GM11168 (cell line): ENCODE results near the gene RARG.
"Not testable (repeated sequence)": the region's sequence is repeated elsewhere in the genome, so short reads cannot be mapped to it uniquely, and the experiment has no call there.

Source experiments
- in situ Hi-C: fragments of 300-500 bp; cut with MboI; formaldehyde crosslinking; loops from one replicate; pipeline ENCODE4 v1.12.0; 2022; ENCODE audit warnings: low sequenced_read_pairs; ENCODE audit not compliant: unreplicated experiment

Gene RARG

DNA sequence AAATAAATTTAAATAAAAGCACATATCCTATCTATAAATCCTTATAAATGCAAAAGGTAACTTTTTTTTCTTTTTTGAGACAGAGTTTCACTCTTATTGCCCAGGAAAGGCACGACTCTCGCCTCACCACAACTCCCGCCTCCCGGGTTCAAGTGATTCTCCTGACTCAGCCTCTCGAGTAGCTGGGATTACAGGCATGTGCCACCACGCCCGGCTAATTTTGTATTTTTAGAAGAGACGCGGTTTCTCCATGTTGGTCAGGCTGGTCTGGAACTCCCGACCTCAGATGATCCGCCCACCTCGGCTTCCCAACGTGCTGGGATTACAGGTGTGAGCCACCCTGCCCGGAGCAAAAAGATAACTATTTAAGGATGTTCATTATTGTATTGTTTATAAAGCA, 53.2 kb downstream of the RARG start:
- in situ Hi-C loops = not testable (repeated sequence)

DNA sequence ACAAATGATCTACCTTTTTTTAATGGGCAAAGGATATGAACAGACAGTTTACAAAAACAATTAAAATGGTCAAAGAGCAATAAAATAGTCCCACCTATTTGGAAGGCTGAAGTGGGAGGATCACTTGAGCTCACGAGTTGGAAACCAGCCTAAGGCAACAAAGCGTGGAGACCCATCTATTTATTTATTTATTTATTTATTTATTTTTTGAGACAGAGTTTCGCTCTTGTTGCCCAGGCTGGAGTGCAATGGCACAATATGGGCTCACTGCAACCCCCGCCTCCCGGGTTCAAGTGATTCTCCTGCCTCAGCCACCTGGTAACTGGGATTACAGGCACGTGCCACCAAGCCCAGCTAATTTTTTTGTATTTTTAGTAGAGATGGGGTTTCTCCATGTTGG, 54.6 kb downstream of the RARG start:
- in situ Hi-C loops = not testable (repeated sequence)

DNA sequence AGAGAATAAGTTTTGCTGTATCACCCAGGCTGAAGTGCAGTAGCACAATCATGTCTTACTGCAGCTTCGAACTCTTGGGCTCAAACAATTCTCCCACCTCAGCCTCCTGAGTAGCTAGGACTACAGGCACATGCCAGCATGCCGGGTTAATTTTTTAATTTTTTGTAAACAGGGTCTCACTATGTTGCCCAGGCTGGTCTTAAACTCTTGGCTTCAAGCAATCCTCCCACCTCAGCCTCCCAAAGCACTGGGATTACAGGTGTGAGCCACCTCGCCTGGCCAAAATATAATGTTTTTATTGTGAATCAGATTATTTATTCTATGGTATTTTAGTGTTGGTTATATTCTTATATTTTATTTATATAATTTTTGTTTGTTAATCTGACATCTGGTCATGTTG, 55.3 kb downstream of the RARG start:
- in situ Hi-C loops = no loop called here

DNA sequence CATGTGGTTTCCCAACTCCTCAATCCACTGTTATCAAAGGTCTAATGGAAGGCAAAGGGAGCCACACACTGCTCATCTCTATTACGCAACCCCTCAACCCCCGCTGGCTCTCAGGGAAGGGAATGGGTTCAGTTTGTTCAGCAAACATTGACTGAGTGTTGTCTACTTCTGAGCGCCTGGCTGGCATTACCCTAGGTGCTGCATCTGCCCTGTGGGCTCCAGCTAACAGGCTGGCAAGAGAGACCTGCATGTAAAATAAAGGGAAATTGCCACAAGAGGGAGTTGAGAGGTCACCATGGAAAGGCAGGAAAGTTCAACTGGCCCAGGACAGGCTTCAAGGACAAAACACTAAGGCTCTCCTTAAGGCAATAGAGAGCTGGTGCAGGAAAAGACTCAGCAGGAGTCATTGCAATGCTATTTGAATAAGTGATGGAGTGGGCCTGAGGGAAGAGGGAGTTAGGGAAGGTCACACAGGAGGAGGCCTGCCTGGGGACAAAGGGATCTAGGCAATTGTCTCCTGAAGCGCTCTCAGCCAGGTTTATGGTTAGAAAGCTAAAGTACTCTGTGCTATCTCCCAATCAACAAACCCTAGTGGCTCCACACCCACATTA, 57.0 kb downstream of the RARG start:
- in situ Hi-C loops = no loop called here

DNA sequence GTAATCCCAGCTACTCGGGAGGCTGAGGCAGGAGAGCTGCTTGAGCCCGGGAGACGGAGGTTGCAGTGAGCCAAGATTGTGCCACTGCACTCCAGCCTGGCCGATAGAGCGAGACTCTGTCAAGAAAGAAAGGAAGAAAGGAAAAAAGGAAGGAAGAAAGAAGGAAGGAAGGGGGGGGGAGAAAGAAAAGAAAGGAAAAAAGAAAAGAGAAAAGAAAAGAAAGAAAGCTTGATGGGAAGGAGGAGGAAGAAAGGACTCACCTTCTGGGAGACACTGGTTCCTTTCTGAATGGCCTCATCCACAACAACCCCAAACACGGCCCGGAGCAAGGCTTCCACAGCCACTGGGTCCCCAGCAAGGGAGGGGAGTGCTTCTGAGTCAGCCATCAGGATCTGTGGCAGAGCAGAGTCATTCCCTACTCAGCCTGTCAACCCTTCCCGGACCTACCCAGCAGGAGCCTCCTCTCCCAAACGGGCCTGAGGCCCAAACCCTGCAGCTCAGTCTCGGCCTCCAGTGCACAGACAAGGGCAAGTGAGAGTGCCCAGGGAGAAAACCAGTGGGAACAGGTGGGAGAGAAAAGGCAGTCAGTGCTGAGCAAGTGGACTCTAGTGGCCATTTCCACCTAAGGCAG, 58.8 kb downstream of the RARG start:
- in situ Hi-C loops = no loop called here

DNA sequence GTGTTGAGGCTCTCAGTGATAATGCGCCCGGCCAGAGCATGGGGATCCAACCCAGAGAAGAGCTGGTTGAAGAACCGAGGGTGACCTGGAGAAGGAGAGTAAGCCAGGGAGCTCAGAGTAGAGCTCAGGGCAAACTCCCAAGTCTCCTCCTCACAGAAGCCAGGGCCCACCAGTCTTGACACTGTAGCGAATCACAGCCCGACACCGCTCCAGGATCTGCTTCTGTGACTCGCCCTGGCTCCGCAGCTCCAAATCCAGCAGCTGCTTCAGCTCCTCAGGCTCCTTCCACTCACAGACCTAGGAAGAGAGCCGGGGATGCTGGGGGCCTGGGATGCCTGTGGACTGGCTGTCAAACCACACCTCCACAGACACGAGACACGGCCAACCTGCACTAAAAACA, 59.7 kb downstream of the RARG start:
- in situ Hi-C loops = no loop called here

DNA sequence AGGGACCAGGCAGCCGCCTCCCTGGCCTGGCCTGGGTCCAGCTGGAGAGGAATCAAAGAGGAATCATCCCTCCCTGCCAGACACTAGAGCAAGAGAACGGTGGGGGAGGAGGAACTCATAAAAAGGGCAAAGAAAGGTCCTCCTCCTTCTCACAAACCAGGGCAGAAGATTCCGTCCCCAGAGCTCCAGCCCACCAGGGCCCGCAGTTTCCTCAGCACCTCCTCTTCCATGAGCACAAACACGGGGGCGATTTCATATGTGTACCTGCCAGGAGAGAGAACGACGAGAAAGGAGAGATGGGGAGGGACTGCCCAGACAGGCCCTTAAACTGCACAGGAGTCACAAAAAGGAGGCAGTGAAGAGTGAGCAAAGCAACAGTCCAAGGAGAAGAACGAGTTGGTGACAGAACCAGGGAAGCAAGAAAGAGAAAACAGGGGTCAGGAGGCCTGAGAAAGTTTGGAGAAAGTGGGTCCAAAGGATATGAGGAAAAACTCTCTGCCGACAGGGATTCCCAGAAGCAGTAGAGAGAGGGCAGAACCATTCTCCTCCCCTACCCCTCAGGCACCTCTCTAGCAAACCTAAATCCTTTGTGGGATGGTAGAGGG, 60.2 kb downstream of the RARG start:
- in situ Hi-C loops = no loop called here

DNA sequence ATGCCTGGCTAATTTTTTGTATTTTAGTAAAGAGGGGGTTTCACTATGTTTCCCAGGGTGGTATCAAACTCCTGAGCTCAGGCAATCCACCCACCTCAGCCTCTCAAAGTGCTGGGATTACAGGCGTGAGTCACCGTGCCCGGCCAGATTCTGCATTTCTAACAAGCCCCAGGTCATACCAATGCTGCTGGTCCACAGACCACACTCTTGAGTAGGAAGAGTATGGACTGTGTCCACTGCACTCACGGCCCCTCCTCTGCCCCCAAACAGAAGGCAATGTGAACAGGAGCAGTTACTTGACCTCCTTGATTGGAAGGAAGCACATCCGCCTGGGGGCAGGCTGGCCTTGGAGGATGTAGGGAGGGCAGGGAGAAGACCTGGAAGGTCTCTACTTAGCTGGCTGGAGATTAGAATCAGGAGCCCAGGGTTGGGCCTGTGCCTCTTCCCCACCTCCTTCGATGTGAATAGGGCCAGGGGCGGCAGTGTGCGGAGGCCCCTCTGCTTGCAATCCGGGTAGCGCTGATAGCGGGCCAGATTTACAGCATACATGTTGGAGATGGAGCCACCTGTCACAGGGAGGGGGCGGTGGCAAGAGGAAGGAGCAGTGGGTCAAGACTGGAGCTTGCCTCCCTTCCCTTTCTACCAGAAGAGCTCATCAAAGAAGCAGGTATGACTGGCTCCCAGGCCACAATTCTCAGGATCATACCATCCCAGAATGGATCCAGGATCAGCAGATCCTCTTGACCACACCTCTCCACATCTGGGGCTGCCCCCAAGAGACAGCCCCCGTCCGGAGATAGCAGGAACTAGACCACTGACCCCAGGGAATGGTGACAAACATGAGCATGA, 60.9 kb downstream of the RARG start:
- in situ Hi-C loops = no loop called here

DNA sequence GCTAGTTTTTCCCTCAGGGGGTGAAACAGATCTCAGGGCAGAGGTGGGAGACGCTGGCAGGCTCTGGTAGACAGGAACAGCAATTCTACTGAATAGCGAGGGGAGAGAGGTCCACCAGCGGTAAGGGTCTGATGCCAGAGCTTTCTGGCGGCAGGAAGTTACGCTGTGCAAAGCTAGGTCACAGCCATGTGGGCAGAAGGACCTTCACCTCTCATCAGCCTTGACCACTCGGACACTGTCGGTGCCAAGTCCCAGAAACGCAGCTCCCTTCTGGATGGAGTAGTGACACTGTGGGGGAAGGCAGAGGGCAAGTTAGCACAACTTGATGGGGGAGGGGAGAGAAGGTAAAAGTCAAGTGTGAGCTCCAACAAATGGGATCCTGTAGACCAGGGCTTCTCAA, 61.8 kb downstream of the RARG start:
- in situ Hi-C loops = no loop called here

DNA sequence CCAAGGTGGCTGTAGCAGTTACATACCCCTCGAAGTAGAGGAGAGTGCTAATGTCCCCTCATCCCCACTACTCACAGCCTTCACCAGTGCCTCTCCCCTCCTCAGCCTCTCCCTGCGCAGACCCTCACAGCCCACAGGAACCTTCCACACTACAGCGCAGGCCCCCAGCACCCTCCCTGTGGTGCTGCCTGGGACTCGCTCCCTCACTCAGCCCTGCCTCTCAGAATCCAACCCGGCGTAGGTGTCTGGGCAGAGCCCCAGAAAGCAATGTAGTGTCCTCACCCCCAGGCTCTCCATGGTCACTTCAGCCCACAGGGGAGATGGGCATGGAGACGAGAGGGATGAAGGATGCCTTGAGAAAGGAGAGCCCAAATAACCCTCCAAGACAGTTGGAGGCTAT, 62.4 kb downstream of the RARG start:
- in situ Hi-C loops = no loop called here

DNA sequence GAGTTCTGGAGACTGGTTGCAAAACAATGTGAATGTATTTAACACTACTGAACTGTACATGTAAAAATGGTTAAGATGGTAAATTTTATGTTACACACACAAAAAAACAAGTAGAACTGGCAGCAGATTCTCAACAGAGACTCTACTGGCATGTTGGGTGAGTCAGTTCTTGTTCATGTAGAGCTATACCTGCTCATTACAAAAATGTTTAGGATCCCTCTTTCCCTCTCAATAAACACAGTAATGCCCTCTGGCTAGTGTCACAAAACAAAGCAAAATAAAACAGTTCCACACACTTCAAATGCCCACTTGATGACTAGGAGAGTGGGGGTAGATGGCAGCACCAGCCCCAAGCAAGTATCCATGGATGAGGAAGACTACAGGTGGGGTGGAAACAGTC, 65.2 kb downstream of the RARG start:
- in situ Hi-C loops = no loop called here

DNA sequence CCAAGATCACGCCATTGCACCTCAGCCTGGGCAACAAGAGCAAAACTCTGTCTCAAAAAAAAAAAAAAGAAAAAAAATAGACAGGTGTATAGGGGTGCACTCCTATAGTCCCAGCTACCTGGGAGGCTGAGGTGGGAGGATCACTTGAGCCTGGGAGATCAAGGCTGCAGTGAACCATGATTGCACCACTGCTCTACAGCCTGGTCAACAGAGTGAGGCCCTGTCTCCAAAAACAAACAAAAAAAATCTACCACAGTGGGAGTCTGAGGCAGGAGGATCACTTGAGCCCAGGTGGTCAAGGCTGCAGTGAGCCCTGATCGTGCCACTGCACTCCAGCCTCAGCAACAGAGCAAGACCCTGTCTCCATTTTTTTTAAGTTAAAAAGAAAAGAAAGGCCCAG, 69.0 kb downstream of the RARG start:
- in situ Hi-C loops = not testable (repeated sequence)

DNA sequence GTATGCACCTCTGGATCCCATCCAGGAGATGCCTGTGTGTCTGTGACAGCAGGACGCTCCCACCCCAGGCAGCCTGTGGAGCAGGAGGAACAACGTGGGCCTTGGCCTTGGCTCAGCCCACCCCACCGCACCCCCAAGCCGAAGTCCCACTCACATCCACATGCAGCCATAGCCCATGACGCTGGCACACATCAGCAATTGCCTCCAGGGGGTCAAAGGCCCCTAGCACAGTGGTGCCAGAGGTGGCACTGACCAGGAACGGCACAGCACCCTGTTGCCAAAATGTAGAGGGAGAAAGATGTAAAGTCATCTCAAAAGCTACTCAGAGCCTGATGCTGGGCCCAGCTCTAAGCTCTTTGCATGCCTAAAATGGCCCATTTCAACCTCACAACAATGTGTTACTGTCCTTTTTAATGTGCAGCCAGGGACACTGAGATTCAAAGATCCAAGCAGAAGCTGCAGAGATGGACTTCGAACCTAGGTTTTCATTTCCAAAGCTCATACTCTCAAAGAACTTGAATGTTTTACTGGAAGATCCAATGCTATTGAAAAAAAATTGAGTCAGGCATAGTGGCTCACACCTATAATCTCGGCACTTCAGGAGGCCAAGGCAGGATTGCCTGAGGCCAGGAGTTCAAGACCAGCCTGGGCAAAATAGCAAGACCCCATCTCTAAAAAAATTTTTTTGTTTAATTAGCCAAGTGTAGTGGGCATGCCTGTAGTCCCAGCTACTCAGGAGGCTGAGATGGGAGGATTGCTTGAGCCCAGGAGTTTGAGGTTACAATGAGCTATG, 70.7 kb downstream of the RARG start:
- in situ Hi-C loops = no loop called here

DNA sequence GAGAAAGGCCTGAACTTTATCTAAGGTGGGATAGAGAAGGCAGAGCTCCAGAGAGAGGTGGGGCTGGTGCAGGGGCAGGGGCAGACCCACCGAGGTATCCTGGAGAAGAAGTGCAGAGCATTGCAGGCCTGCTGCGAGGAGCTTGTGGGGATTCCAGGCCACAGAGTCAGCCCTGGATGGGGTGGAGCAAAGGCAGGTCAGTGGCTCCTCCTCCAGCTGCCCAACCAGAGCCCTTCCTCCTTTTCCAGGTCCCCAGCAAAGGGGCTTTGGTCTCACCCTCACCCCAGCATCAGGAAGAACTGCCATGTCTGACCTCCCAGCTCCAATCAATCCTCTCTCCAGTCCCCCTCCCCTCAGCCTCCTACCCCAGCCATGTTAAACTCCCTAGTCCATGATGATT, 71.3 kb downstream of the RARG start:
- in situ Hi-C loops = no loop called here
